Left lung (tissue), 10 donors: Measurements from ENCODE around the gene MRC1. TPM values are rescaled to one million over a fixed set of nuclear protein-coding genes. Genes with fewer than 3 reads are reported as not detected.

Experiments used
- ATAC-seq: fragments of 200-7000 bp; cut with Tn5 transposase; one replicate; pipeline ENCODE4 v1.9.1; 2020; ENCODE audit warnings: moderate library complexity
- DNase-seq, 4 donors: peaks; one replicate each; pipeline ENCODE4 v3.0.0-alpha.2; 2013 to 2020
- H3K27ac ChIP-seq, 2 donors: fragments of 200-600 bp; sonication (generic) in 1 of 2; one replicate each; pipeline versions ENCODE4 v1.5.0 to v1.8.0; 2020 to 2021
- H3K27me3 ChIP-seq, 2 donors: fragments of 200-600 bp; sonication (generic) in 1 of 2; one replicate each; pipeline versions ENCODE4 v1.5.0 to v1.8.0; 2020 to 2021
- H3K36me3 ChIP-seq, 2 donors: fragments of 200-600 bp; sonication (generic) in 1 of 2; one replicate each; pipeline versions ENCODE4 v1.5.0 to v1.8.0; 2020 to 2021
- H3K4me1 ChIP-seq, 2 donors: fragments of 200-600 bp; one replicate each; pipeline ENCODE4 v1.8.0; 2021
- H3K4me3 ChIP-seq, 2 donors: fragments of 200-600 bp; sonication (generic) in 1 of 2; one replicate each; pipeline versions ENCODE4 v1.5.0 to v1.8.0; 2020 to 2021; ENCODE audit warnings: mild to moderate bottlenecking in 1 of 2
- H3K9me3 ChIP-seq, 2 donors: fragments of 200-600 bp; sonication (generic) in 1 of 2; one replicate each; pipeline versions ENCODE4 v1.5.0 to v1.8.0; 2020 to 2021
- intact Hi-C, 2 donors: fragments of 100-400 bp; cut with DNase I; formaldehyde crosslinking; loops; one replicate each; pipeline versions ENCODE4 v1.11.2 to v1.14.2; 2022
- polyA plus RNA-seq, 6 donors: library from polyadenylated mRNA; unstranded; fragments of 120-200 nt; gene quantifications; one replicate each; pipeline ENCODE4 v1.2.1, GENCODE V29; 2013; ENCODE audit not compliant: insufficient read length in 6 of 6
- total RNA-seq, 2 donors: library from RNA; stranded (reverse); fragmentation: NEBNext Ultra II Directional; extraction: Animal tissue kit (Norgen Biotek cat#: 25700); gene quantifications; one replicate each; pipeline ENCODE4 v1.2.1, GENCODE V29; 2021
- TF ChIP-seq, protein P1 (sequence below), 2 donors: fragments of 200-600 bp; sonication (generic) in 1 of 2; IDR thresholded peaks; one replicate each; pipeline versions ENCODE4 v1.5.0 to v1.8.0; 2021; ENCODE audit warnings: antibody characterized with exemption in 2 of 2
- donor health status: DM: no; HTN: yes; CAD: no.
- donor health status: DM: no; HTN: no; CAD: no.

The MRC1 gene
- total and polyA plus RNA-seq, 8 donors, result 17.6 to 301 (median 23.7) TPM

DNA sequence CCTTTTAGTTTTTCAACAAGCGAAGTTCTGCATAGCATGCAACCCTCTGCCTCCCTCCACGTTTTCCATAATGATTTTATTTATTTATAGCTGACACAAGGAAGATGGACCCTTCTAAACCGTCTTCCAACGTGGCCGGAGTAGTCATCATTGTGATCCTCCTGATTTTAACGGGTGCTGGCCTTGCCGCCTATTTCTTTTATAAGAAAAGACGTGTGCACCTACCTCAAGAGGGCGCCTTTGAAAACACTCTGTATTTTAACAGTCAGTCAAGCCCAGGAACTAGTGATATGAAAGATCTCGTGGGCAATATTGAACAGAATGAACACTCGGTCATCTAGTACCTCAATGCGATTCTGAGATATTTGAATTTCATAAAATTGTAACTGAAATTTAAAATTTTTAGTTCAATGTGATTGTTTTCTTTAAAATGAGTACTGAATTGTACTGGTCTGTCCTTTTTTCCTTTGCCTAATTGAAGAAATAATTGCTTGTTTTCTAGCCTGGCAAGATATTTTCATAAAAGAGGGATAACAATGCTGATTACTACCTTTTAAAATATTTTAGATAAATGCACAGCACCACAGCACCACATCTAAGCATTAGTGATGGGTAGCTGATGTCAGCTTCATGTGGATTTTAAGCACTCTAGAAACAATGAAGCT, 101.1 kb downstream of the MRC1 start:
- H3K4me1 ChIP-seq, result no peaks in the 10 kb centered on the region
- peak; percentile 50 for ATAC-seq
- peak in 1 of 4 donors; percentile 30 for DNase-seq
- TF ChIP-seq, protein P1, sequence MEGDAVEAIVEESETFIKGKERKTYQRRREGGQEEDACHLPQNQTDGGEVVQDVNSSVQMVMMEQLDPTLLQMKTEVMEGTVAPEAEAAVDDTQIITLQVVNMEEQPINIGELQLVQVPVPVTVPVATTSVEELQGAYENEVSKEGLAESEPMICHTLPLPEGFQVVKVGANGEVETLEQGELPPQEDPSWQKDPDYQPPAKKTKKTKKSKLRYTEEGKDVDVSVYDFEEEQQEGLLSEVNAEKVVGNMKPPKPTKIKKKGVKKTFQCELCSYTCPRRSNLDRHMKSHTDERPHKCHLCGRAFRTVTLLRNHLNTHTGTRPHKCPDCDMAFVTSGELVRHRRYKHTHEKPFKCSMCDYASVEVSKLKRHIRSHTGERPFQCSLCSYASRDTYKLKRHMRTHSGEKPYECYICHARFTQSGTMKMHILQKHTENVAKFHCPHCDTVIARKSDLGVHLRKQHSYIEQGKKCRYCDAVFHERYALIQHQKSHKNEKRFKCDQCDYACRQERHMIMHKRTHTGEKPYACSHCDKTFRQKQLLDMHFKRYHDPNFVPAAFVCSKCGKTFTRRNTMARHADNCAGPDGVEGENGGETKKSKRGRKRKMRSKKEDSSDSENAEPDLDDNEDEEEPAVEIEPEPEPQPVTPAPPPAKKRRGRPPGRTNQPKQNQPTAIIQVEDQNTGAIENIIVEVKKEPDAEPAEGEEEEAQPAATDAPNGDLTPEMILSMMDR (IDR thresholded peaks at IDR 0.05), result peak in 1 of 2 donors; percentile 28
- H3K4me3 ChIP-seq, result no peak overlapping the region
- no peaks in the 10 kb centered on the region for H3K27me3 ChIP-seq
- intact Hi-C loops, result no loop called here
- H3K27ac ChIP-seq, result no peak overlapping the region
- peaks cover 0 to 3% of the 10 kb centered on the region in 2 donors for H3K36me3 ChIP-seq
- no peaks in the 10 kb centered on the region for H3K9me3 ChIP-seq

DNA sequence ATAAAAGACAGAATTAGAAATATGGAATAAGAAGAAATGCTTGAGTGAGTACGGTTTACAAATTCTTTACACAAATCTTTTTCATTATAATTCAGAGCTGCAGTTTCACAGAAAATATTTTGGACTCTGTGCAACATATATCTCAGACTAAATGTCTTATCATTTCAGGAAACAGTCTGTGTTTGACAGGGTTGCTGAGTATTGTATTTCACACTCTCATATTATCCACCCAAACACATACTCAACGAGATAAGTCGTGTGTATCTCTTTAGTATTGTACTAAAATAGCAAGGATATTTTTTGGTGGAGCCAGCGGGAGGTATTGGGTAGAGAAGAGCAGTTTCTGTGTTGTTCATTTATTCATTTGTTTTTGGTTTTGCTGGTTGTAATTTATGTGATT, 103.6 kb downstream of the MRC1 start:
- H3K27ac ChIP-seq, result no peak overlapping the region
- DNase-seq, result peak in 2 of 4 donors; percentile 74 to 79
- H3K27me3 ChIP-seq, result no peaks in the 10 kb centered on the region
- intact Hi-C loops, result no loop called here
- H3K36me3 ChIP-seq, result no peaks in the 10 kb centered on the region
- no peaks in the 10 kb centered on the region for H3K9me3 ChIP-seq
- peak; percentile 49 for ATAC-seq
- H3K4me1 ChIP-seq, result no peaks in the 10 kb centered on the region
- TF ChIP-seq, protein P1 (IDR thresholded peaks at IDR 0.05), result no peak
- H3K4me3 ChIP-seq, result no peak overlapping the region

GRCh38 chr10:17913604-17914003, 104.5 kb downstream of the MRC1 start:
- no peak overlapping the region for H3K4me3 ChIP-seq
- peak in 2 of 4 donors; percentile 10 to 11 for DNase-seq
- H3K4me1 ChIP-seq, result no peaks in the 10 kb centered on the region
- H3K27me3 ChIP-seq, result no peaks in the 10 kb centered on the region
- intact Hi-C loops, result no loop called here
- TF ChIP-seq, protein P1 (IDR thresholded peaks at IDR 0.05), result no peak
- H3K9me3 ChIP-seq, result no peaks in the 10 kb centered on the region
- H3K36me3 ChIP-seq, result no peaks in the 10 kb centered on the region
- no peak for ATAC-seq
- no peak overlapping the region for H3K27ac ChIP-seq

DNA sequence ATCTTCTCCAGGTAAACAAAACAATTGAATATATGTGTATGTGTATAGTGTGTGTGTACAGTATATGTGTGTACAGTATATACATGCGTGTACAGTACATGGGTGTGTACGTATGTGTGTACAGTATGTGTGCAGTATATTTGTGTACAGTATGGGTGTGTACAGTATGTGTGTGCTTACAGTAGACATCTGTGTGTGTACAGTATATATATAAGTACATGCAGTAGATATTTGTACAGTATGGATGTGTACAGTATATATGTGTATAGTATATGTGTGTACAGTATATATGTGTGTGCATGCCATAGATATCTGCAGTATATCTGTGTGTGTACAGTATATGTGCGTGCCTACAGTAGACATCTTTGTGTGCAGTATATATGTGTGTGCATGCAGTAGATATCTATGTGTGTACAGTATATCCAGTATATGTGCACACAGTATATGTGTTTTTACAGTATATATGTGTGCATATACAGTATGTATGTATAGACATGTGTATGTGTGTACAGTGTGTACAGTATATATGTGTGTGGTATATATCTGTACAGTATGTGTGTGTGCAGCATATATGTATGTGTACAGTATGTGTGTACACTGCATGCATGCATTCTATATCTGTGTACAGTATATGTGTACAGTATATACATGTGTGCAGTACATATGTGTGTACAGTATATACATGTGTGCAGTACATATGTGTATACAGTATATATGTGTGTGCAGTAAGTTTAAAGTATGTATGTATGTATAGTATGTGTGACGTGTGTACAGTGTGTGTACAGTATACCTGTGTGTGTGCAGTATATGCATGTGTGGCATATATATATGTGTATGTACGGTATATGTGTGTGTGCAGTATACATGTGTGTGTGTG, 105.3 kb downstream of the MRC1 start:
- intact Hi-C loops, result no loop called here
- Histone ChIP-seq H3K4me3 (no peak overlapping the region), H3K36me3 (no peaks in the 10 kb centered on the region), H3K9me3 (no peaks in the 10 kb centered on the region), H3K27ac (no peak overlapping the region), H3K4me1 (no peaks in the 10 kb centered on the region), H3K27me3 (no peaks in the 10 kb centered on the region)
- ATAC-seq, result peak; percentile 10
- no peak for DNase-seq
- TF ChIP-seq, protein P1 (IDR thresholded peaks at IDR 0.05), result no peak

DNA sequence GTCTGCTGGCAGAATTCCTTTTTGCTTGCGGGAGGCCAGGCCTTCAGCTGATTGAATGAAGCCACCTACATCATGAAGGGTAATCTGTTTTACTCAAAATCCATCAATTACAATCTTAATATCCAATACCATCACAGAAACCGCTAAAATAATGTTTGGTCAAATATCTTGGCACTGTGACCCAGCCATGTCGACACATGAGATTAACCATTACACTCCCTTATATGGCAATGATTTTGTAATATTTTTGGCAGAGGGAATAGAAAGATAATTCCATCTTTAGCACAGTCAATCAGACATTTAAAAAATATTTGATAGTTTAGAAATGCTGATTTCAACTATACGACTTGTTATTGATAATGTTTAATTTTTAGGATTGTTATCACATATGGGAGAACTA, 106.0 kb downstream of the MRC1 start:
- ATAC-seq, result no peak
- H3K36me3 ChIP-seq, result no peaks in the 10 kb centered on the region
- no peak overlapping the region for H3K4me3 ChIP-seq
- DNase-seq, result peak in 2 of 4 donors; percentile 16 to 19
- TF ChIP-seq, protein P1 (IDR thresholded peaks at IDR 0.05), result no peak
- H3K4me1 ChIP-seq, result no peaks in the 10 kb centered on the region
- no peak overlapping the region for H3K27ac ChIP-seq
- intact Hi-C loops, result no loop called here
- no peaks in the 10 kb centered on the region for H3K27me3 ChIP-seq
- H3K9me3 ChIP-seq, result no peaks in the 10 kb centered on the region
